SK-N-SH (cell line): ENCODE measurements around the gene PAX9. TPM values are rescaled to one million over a fixed set of nuclear protein-coding genes. Genes with fewer than 3 reads are reported as not detected.

Experiments used
- CTCF ChIA-PET: fragments of 300-600, 350-600 bp; formaldehyde crosslinking; extraction: SDS; loops from one replicate; lab custom pipeline; 2021; lab: Yijun Ruan, JAX
- POLR2A ChIA-PET: fragments of 350-600 bp; sonication (Branson Sonifier 250); formaldehyde crosslinking; extraction: SDS; loops from one replicate; lab custom pipeline; 2020; ENCODE audit warnings: antibody characterized with exemption, inconsistent platforms; lab: Yijun Ruan, JAX
- DNase-seq: peaks from one replicate; pipeline ENCODE4 v3.0.0; 2012
- H2AFZ ChIP-seq: fragments of 200-600 bp; sonication (generic); 2 replicates; pipeline ENCODE4 v1.8.1; 2016; ENCODE audit warnings: antibody characterized with exemption, mild to moderate bottlenecking, low read depth
- H3F3A ChIP-seq: fragments of 200-600 bp; sonication (generic); replicated peaks from 2 replicates; pipeline ENCODE3; 2016; ENCODE audit warnings: antibody characterized with exemption, mild to moderate bottlenecking; ENCODE audit not compliant: insufficient read depth
- H3K27ac ChIP-seq, 2 experiments: fragments of 200-500 bp in 1 of 2; fragments of 200-600 bp in 1 of 2; sonication (Bioruptor generic) in 1 of 2; sonication (generic), shearing (Covaris generic) in 1 of 2; 2 replicates each; pipeline versions ENCODE4 v1.5.1 to v1.6.1; 2014 to 2016; ENCODE audit warnings: low read depth in 2 of 2, inconsistent platforms in 1 of 2, low read length in 1 of 2, mild to moderate bottlenecking in 1 of 2, mixed read lengths in 1 of 2
- H3K27me3 ChIP-seq: fragments of 200-600 bp; sonication (generic), shearing (Covaris generic); 2 replicates; pipeline ENCODE4 v1.6.1; 2016; ENCODE audit warnings: mixed run types; ENCODE audit not compliant: insufficient read depth
- H3K36me3 ChIP-seq, 2 experiments: fragments of 200-500 bp in 1 of 2; fragments of 200-600 bp in 1 of 2; sonication (Bioruptor generic) in 1 of 2; sonication (generic) in 1 of 2; replicated peaks in 1 of 2; 2 replicates each; pipeline versions ENCODE3 to v1.5.1; 2014 to 2016; ENCODE audit warnings: low read length in 1 of 2, mild to moderate bottlenecking in 1 of 2; ENCODE audit not compliant: insufficient read depth in 2 of 2, control insufficient read depth in 1 of 2
- H3K4me1 ChIP-seq, 2 experiments: fragments of 200-500 bp in 1 of 2; fragments of 200-600 bp in 1 of 2; sonication (Bioruptor generic) in 1 of 2; sonication (generic), shearing (Covaris generic) in 1 of 2; 2 replicates each; pipeline versions ENCODE4 v1.5.1 to v1.6.1; 2014 to 2016; ENCODE audit warnings: low read depth in 1 of 2, low read length in 1 of 2, mixed run types in 1 of 2; ENCODE audit not compliant: insufficient read depth in 2 of 2, control insufficient read depth in 1 of 2
- H3K4me2 ChIP-seq: fragments of 200-600 bp; sonication (generic), shearing (Covaris generic); 2 replicates; pipeline ENCODE4 v1.6.1; 2017; ENCODE audit warnings: mixed run types
- H3K4me3 ChIP-seq, 2 experiments: fragments of 200-500 bp in 1 of 2; fragments of 200-600 bp in 1 of 2; sonication (Bioruptor generic) in 1 of 2; sonication (generic), shearing (Covaris generic) in 1 of 2; 2 replicates each; pipeline versions ENCODE4 v1.5.1 to v1.8.1; 2014 to 2016; ENCODE audit warnings: low read depth in 2 of 2, inconsistent platforms in 1 of 2, low read length in 1 of 2, mild to moderate bottlenecking in 1 of 2, mixed read lengths in 1 of 2, moderate library complexity in 1 of 2
- H3K79me2 ChIP-seq: fragments of 200-600 bp; sonication (generic); 2 replicates; pipeline ENCODE4 v1.8.1; 2017; ENCODE audit warnings: mild to moderate bottlenecking; ENCODE audit not compliant: insufficient read depth
- H3K9ac ChIP-seq: fragments of 200-600 bp; sonication (generic); 2 replicates; pipeline ENCODE4 v1.6.1; 2017; ENCODE audit warnings: mixed run types
- H3K9me2 ChIP-seq: fragments of 200-600 bp; sonication (generic); 2 replicates; pipeline ENCODE4 v1.6.1; 2017; ENCODE audit warnings: mixed run types
- H3K9me3 ChIP-seq: fragments of 200-600 bp; sonication (generic); 2 replicates; pipeline ENCODE4 v1.6.1; 2017; ENCODE audit warnings: mixed run types, mild to moderate bottlenecking, moderate library complexity
- H4K20me1 ChIP-seq: fragments of 200-600 bp; sonication (generic); 2 replicates; pipeline ENCODE4 v1.6.1; 2017; ENCODE audit warnings: mild to moderate bottlenecking, mixed run types; ENCODE audit not compliant: insufficient read depth
- CHD2 ChIP-seq: fragments of 150-350 bp; IDR thresholded peaks from 2 replicates; pipeline ENCODE4 v1.6.1; 2018; ENCODE audit warnings: low read length; ENCODE audit not compliant: partially characterized antibody
- ELF1 ChIP-seq: IDR thresholded peaks from 2 replicates; pipeline ENCODE4 v1.4.0; 2012
- EP300 ChIP-seq, 2 experiments: IDR thresholded peaks; 2 replicates each; pipeline versions ENCODE4 v1.4.0 to v1.6.1; 2012; ENCODE audit warnings: borderline replicate concordance in 1 of 2, low read depth in 1 of 2, low read length in 1 of 2
- EZH2phosphoT487 ChIP-seq: fragments of 200-600 bp; sonication (generic); IDR thresholded peaks from 2 replicates; pipeline ENCODE4 v1.6.1; 2017; ENCODE audit warnings: low read depth, mixed run types, mild to moderate bottlenecking, antibody characterized with exemption, moderate library complexity, borderline replicate concordance
- FOSL2 ChIP-seq: IDR thresholded peaks from 2 replicates; pipeline ENCODE4 v1.4.0; 2012; ENCODE audit warnings: low read depth, mild to moderate bottlenecking, moderate library complexity, borderline replicate concordance
- FOXM1 ChIP-seq: IDR thresholded peaks from 2 replicates; pipeline ENCODE4 v1.4.0; 2012; ENCODE audit warnings: low read depth, mild to moderate bottlenecking
- GABPA ChIP-seq: IDR thresholded peaks from 2 replicates; pipeline ENCODE4 v1.4.0; 2012; ENCODE audit warnings: low read depth, mild to moderate bottlenecking
- GATA2 ChIP-seq: sonication (generic); formaldehyde crosslinking; IDR thresholded peaks from 2 replicates; pipeline ENCODE4 v1.5.0; 2020; ENCODE audit warnings: mild to moderate bottlenecking, missing genetic modification reagents
- JUND ChIP-seq: IDR thresholded peaks from 2 replicates; pipeline ENCODE4 v1.4.0; 2012
- MEF2A ChIP-seq: IDR thresholded peaks from 2 replicates; pipeline ENCODE4 v1.4.0; 2012; ENCODE audit warnings: low read depth, borderline replicate concordance
- MXI1 ChIP-seq: IDR thresholded peaks from 2 replicates; pipeline ENCODE4 v1.6.1; 2012; ENCODE audit warnings: mild to moderate bottlenecking, low read depth, low read length, improper control_type of control experiment
- NRF1 ChIP-seq: IDR thresholded peaks from 2 replicates; pipeline ENCODE4 v1.6.1; 2012; ENCODE audit warnings: low read depth, mild to moderate bottlenecking, low read length
- POLR2AphosphoS5 ChIP-seq: IDR thresholded peaks from 2 replicates; pipeline ENCODE4 v1.6.1; 2012; ENCODE audit warnings: low read depth, low read length
- RAD21 ChIP-seq: IDR thresholded peaks from 2 replicates; pipeline ENCODE4 v1.6.1; 2012; ENCODE audit warnings: mild to moderate bottlenecking, low read length
- RCOR1 ChIP-seq: fragments of 150-350 bp; IDR thresholded peaks from 2 replicates; pipeline ENCODE4 v1.6.1; 2017; ENCODE audit warnings: antibody characterized with exemption, low read length
- RFX5 ChIP-seq: IDR thresholded peaks from 2 replicates; pipeline ENCODE4 v1.6.1; 2012; ENCODE audit warnings: mild to moderate bottlenecking, improper control_type of control experiment, low read length
- SMC3 ChIP-seq: IDR thresholded peaks from 2 replicates; pipeline ENCODE4 v1.6.1; 2012; ENCODE audit warnings: low read depth, low read length, improper control_type of control experiment
- TAF1 ChIP-seq: IDR thresholded peaks from 2 replicates; pipeline ENCODE4 v1.6.1; 2012; ENCODE audit warnings: low read depth, mild to moderate bottlenecking, low read length, moderate library complexity, borderline replicate concordance
- TCF12 ChIP-seq: IDR thresholded peaks from 2 replicates; pipeline ENCODE4 v1.4.0; 2012
- USF1 ChIP-seq: IDR thresholded peaks from 2 replicates; pipeline ENCODE4 v1.4.0; 2012; ENCODE audit warnings: low read depth, borderline replicate concordance
- USF2 ChIP-seq: fragments of 150-350 bp; IDR thresholded peaks from 2 replicates; pipeline ENCODE4 v1.6.1; 2017; ENCODE audit warnings: antibody characterized with exemption, low read length, low read depth, borderline replicate concordance
- ZBTB33 ChIP-seq: IDR thresholded peaks from 2 replicates; pipeline ENCODE4 v1.4.0; 2012; ENCODE audit warnings: low read depth, borderline replicate concordance
- WGBS: methylation state at CpG from one replicate; pipeline ENCODE4 v1.1.6; 2017; ENCODE audit warnings: low lambda C conversion rate; 5-methylcytosine and 5-hydroxymethylcytosine counted together
- polyA plus RNA-seq, 3 experiments: library from polyadenylated mRNA; depleted of rRNA; stranded (reverse); fragments of >200 nt; gene quantifications; 2 replicates each; pipeline ENCODE4 v1.2.3, GENCODE V29; 2012
- TF ChIP-seq, protein P1 (sequence below): IDR thresholded peaks from 2 replicates; pipeline ENCODE4 v1.4.0; 2012; ENCODE audit warnings: low read depth
- TF ChIP-seq, protein P2 (sequence below): fragments of 150-350 bp; IDR thresholded peaks from 2 replicates; pipeline ENCODE4 v1.6.1; 2016; ENCODE audit warnings: mild to moderate bottlenecking, low read depth, low read length

PAX9 gene
- polyA plus RNA-seq, 1 of the 3 experiments (the other 2 are of a cell fraction) = not detected

GRCh38 chr14:36701132-36701531 is 39.5 kb downstream of the PAX9 start (continued):
- TF ChIP-seq RFX5 = no peak

DNA sequence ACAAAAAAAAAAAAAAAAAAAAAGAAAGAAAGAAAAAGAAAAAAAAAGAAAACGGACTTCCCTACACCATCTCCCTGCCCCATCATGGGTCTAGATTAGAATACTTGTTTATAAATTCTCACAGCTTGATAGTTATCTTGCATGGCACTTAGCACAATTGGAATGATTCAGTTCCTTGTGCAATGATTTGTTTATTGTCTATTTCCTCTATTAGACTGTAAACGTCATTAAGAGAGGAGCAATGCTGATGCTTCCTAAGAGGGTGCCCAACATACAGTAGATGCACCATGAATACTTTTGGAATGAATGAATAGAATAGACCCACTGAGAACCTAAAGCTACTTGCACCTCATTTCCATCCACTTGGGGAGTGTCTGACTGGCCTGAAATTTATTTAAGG is 40.8 kb downstream of the PAX9 start:
- Histone ChIP-seq H3K9me3 (no peaks in the 10 kb centered on the region), H3K4me1 (no peaks in the 10 kb centered on the region)
- TF ChIP-seq ZBTB33 (no peak), SMC3 (no peak), CHD2 (no peak), GABPA (no peak), MXI1 (no peak), POLR2AphosphoS5 (no peak), TAF1 (no peak), RAD21 (no peak), GATA2 (CRISPR knock-in tag) (no peak), RFX5 (no peak), FOXM1 (no peak), USF1 (no peak), RCOR1 (no peak), JUND (no peak)
- TF ChIP-seq, protein P1, sequence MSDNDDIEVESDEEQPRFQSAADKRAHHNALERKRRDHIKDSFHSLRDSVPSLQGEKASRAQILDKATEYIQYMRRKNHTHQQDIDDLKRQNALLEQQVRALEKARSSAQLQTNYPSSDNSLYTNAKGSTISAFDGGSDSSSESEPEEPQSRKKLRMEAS = no peak
- TF ChIP-seq, all 33 proteins: peak for 0
- Histone ChIP-seq H3K27ac (no peak overlapping the region), H3K4me2 (no peak overlapping the region), H3K4me3 (no peak overlapping the region), H3K9me2 (no peaks in the 10 kb centered on the region), H3K27me3 (no peaks in the 10 kb centered on the region), H3K9ac (no peak overlapping the region), H2AFZ (no peak overlapping the region), H3F3A (no peaks in the 10 kb centered on the region), H4K20me1 (no peaks in the 10 kb centered on the region), H3K36me3 (no peaks in the 10 kb centered on the region), H3K79me2 (no peaks in the 10 kb centered on the region)
- 0% methylated on average over 2 of the region's 2 CpGs for WGBS
- no peak for DNase-seq
- CTCF ChIA-PET = no interaction called here
- POLR2A ChIA-PET = no interaction called here

DNA sequence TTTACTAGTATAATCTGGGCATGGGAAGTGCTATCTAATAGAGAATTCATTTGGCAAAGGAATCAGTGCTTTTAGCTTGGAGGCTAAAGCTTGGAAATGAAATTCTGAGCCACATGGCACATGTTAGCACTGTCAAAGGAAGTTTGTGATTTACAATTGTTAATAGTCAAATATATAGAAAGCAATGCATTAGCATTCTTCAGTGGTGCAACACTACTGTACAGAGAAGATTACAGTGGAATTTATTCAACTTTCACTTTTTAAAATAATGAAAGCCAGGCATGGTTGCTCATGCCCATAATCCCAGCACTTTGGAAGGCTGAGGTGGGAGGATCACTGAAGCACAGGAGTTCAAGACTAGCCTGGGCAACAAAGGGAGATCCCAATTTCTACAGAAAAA is 45.9 kb downstream of the PAX9 start:
- no peak for DNase-seq
- TF ChIP-seq USF2 (no peak), SMC3 (no peak), ELF1 (no peak), TCF12 (no peak), EZH2phosphoT487 (no peak), MEF2A (no peak), EP300 (IDR thresholded peaks at IDR 0.05; ENCODE audit: borderline replicate concordance in 1 of 2, low read depth in 1 of 2, low read length in 1 of 2) (no peak), FOSL2 (no peak), TAF1 (no peak), NRF1 (no peak)
- TF ChIP-seq, protein P2, sequence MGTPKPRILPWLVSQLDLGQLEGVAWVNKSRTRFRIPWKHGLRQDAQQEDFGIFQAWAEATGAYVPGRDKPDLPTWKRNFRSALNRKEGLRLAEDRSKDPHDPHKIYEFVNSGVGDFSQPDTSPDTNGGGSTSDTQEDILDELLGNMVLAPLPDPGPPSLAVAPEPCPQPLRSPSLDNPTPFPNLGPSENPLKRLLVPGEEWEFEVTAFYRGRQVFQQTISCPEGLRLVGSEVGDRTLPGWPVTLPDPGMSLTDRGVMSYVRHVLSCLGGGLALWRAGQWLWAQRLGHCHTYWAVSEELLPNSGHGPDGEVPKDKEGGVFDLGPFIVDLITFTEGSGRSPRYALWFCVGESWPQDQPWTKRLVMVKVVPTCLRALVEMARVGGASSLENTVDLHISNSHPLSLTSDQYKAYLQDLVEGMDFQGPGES = no peak
- ChIA-PET POLR2A (no interaction called here), CTCF (no interaction called here)
- no peaks in the 10 kb centered on the region for H3K4me1 ChIP-seq
- H4K20me1 ChIP-seq = no peaks in the 10 kb centered on the region
- H2AFZ ChIP-seq = no peak overlapping the region
- no peak overlapping the region for H3K9ac ChIP-seq
- no peaks in the 10 kb centered on the region for H3K36me3 ChIP-seq
- H3K27me3 ChIP-seq = no peaks in the 10 kb centered on the region
- H3K9me2 ChIP-seq = no peaks in the 10 kb centered on the region
- H3K4me3 ChIP-seq = no peak overlapping the region
- no peak overlapping the region for H3K27ac ChIP-seq
- no peak overlapping the region for H3K4me2 ChIP-seq
- H3F3A ChIP-seq = no peaks in the 10 kb centered on the region
- no peaks in the 10 kb centered on the region for H3K9me3 ChIP-seq
- no peaks in the 10 kb centered on the region for H3K79me2 ChIP-seq
